Glutamatergic neuron (in vitro differentiated cells): ENCODE data around the gene ADCY4. TPM values are rescaled to one million over a fixed set of nuclear protein-coding genes. Genes with fewer than 3 reads are reported as not detected.

ENCODE experiments used
- DNase-seq: peaks from one replicate; pipeline ENCODE4 v3.0.0; 2022
- H3K27ac Mint-ChIP-seq: one replicate; pipeline ENCODE4 v1.8.0; 2020; ENCODE audit warnings: mild to moderate bottlenecking, mixed read lengths, inconsistent platforms; ENCODE audit not compliant: unreplicated experiment
- H3K27me3 Mint-ChIP-seq: one replicate; pipeline ENCODE4 v1.8.0; 2020; ENCODE audit warnings: mild to moderate bottlenecking, moderate library complexity, mixed read lengths, inconsistent platforms; ENCODE audit not compliant: unreplicated experiment
- H3K36me3 Mint-ChIP-seq: one replicate; pipeline ENCODE4 v1.8.0; 2020; ENCODE audit warnings: mild to moderate bottlenecking, mixed read lengths, inconsistent platforms; ENCODE audit not compliant: unreplicated experiment
- H3K4me1 Mint-ChIP-seq: one replicate; pipeline ENCODE4 v1.8.0; 2020; ENCODE audit warnings: mild to moderate bottlenecking, low read depth, mixed read lengths, inconsistent platforms; ENCODE audit not compliant: unreplicated experiment
- H3K4me3 Mint-ChIP-seq: one replicate; pipeline ENCODE4 v1.8.0; 2020; ENCODE audit warnings: mild to moderate bottlenecking, mixed read lengths, inconsistent platforms; ENCODE audit not compliant: unreplicated experiment
- H3K9me3 Mint-ChIP-seq: one replicate; pipeline ENCODE4 v1.8.0; 2020; ENCODE audit warnings: mild to moderate bottlenecking, moderate library complexity, mixed read lengths, inconsistent platforms; ENCODE audit not compliant: unreplicated experiment
- CTCF ChIP-seq: fragments of 200-600 bp; sonication (generic); IDR thresholded peaks from one replicate; pipeline ENCODE4 v1.5.0; 2021; ENCODE audit not compliant: partially characterized antibody, unreplicated experiment
- total RNA-seq: library from RNA; stranded (reverse); fragmentation: NEBNext Ultra II Directional; extraction: Animal tissue kit (Norgen Biotek cat#: 25700); gene quantifications from one replicate; pipeline ENCODE4 v1.2.1, GENCODE V29; 2021; ENCODE audit not compliant: unreplicated experiment

ADCY4 gene
- total RNA-seq, 1 donor from 2014 or later: not detected

- Mint-ChIP-seq H3K36me3 (no peaks in the 10 kb centered on the region), H3K27me3 (peaks cover 18% of the 10 kb centered on the region), H3K9me3 (peaks cover 9% of the 10 kb centered on the region), H3K4me1 (peaks cover 7% of the 10 kb centered on the region), H3K27ac (no peak overlapping the region), H3K4me3 (no peak overlapping the region)
- TF ChIP-seq CTCF: no peak
- no peak for DNase-seq
These were observed 30.9 kb downstream of the ADCY4 start for GRCh38 chr14:24304019-24304387.

GRCh38 chr14:24300326-24300980 lies 34.4 kb downstream of the ADCY4 start:
- peaks cover 13% of the 10 kb centered on the region for H3K27me3 Mint-ChIP-seq
- no peaks in the 10 kb centered on the region for H3K36me3 Mint-ChIP-seq
- H3K4me1 Mint-ChIP-seq: peaks cover 7% of the 10 kb centered on the region
- H3K27ac Mint-ChIP-seq: no peak overlapping the region
- no peak for TF ChIP-seq CTCF
- DNase-seq: no peak
- peaks cover 11% of the 10 kb centered on the region for H3K9me3 Mint-ChIP-seq
- peak overlapping the region; percentile 94 for H3K4me3 Mint-ChIP-seq

GRCh38 chr14:24299255-24300191 lies 35.3 kb downstream of the ADCY4 start, which contains the start of the genes DHRS1 and NOP9:
TSS of gene DHRS1 (minus strand) at chr14:24299780. CDS start at chr14:24299106, 674 bp downstream.
TSS of gene NOP9 (plus strand) at chr14:24299850. CDS start at chr14:24299955, 105 bp downstream.
- Mint-ChIP-seq H3K36me3 (no peaks in the 10 kb centered on the region), H3K4me1 (peaks cover 7% of the 10 kb centered on the region), H3K27ac (peak within 1 kb of the TSS; percentile 83), H3K27me3 (peaks cover 11% of the 10 kb centered on the region), H3K9me3 (peaks cover 11% of the 10 kb centered on the region), H3K4me3 (peak within 1 kb of the TSS; percentile 94)
- DNase-seq: peak; percentile 93
- TF ChIP-seq CTCF: no peak

GRCh38 chr14:24298892-24299254 lies 36.0 kb downstream of the ADCY4 start:
- H3K36me3 Mint-ChIP-seq: no peaks in the 10 kb centered on the region
- DNase-seq: no peak
- H3K4me3 Mint-ChIP-seq: peak overlapping the region; percentile 94
- peaks cover 11% of the 10 kb centered on the region for H3K9me3 Mint-ChIP-seq
- H3K27me3 Mint-ChIP-seq: peaks cover 9% of the 10 kb centered on the region
- H3K4me1 Mint-ChIP-seq: peaks cover 7% of the 10 kb centered on the region
- H3K27ac Mint-ChIP-seq: peak overlapping the region; percentile 65
- TF ChIP-seq CTCF: no peak
